Sigmoid colon (tissue), 7 donors: ENCODE measurements around the gene TUBGCP3. TPM values are rescaled to one million over a fixed set of nuclear protein-coding genes. Genes with fewer than 3 reads are reported as not detected.
A peak's percentile ranks its signal among the peaks of the same experiment; 100 is the strongest.

Experiments used
- DNase-seq: peaks from one replicate; pipeline ENCODE4 v3.0.0-alpha.2; 2019
- H3K27ac ChIP-seq, 4 donors: fragments of 200-600 bp; sonication (generic); one replicate each; pipeline ENCODE4 v1.5.1; 2016 to 2019; ENCODE audit warnings: mild to moderate bottlenecking in 1 of 4
- H3K27me3 ChIP-seq, 3 donors: fragments of 200-600 bp; sonication (generic); one replicate each; pipeline ENCODE4 v1.5.1; 2019; ENCODE audit warnings: mild to moderate bottlenecking in 1 of 3
- H3K36me3 ChIP-seq, 4 donors: fragments of 200-600 bp; sonication (generic); one replicate each; pipeline ENCODE4 v1.5.1; 2016 to 2019
- H3K4me1 ChIP-seq, 4 donors: fragments of 200-600 bp; sonication (generic); one replicate each; pipeline ENCODE4 v1.5.1; 2017 to 2019
- H3K4me3 ChIP-seq, 4 donors: fragments of 200-600 bp; sonication (generic); one replicate each; pipeline ENCODE4 v1.5.1; 2017 to 2019; ENCODE audit warnings: mild to moderate bottlenecking in 2 of 4, moderate library complexity in 1 of 4
- H3K9me3 ChIP-seq, 4 donors: fragments of 200-600 bp in 3 of 4; sonication (generic) in 3 of 4; one replicate each; pipeline versions ENCODE4 v1.5.1 to v1.6.1; 2013 to 2019
- EP300 ChIP-seq, 4 donors: sonication (generic); formaldehyde crosslinking; IDR thresholded peaks; one replicate each; pipeline ENCODE4 v1.6.1; 2017; ENCODE audit warnings: antibody characterized with exemption in 4 of 4
- POLR2A ChIP-seq, 2 donors: fragments of 450-650 bp; IDR thresholded peaks; one replicate each; pipeline ENCODE4 v1.6.1; 2016; ENCODE audit warnings: antibody characterized with exemption in 2 of 2, mild to moderate bottlenecking in 2 of 2, moderate library complexity in 2 of 2
- POLR2AphosphoS5 ChIP-seq, 4 donors: sonication (generic); formaldehyde crosslinking; IDR thresholded peaks; one replicate each; pipeline ENCODE4 v1.6.1; 2017; ENCODE audit warnings: antibody characterized with exemption in 4 of 4
- WGBS, 2 donors: extraction: QIAGEN DNeasy Blood & Tissue Kit; methylation state at CpG; one replicate each; pipeline ENCODE4 v1.1.7; 2013; 5-methylcytosine and 5-hydroxymethylcytosine counted together
- intact Hi-C: fragments of 100-400 bp; cut with DNase I; formaldehyde crosslinking; loops from one replicate; pipeline ENCODE4 v1.15.1; 2023
- polyA plus RNA-seq, 3 donors: library from polyadenylated mRNA; stranded (reverse); fragments of 200-250 nt; gene quantifications; one replicate each; pipeline ENCODE4 v1.2.3, GENCODE V29; 2013
- total RNA-seq, 4 donors: library from RNA; depleted of rRNA; stranded (reverse); fragments of >200 nt; gene quantifications; one replicate each; pipeline ENCODE4 v1.1.0, GENCODE V29; 2016
- TF ChIP-seq, protein P1 (sequence below), 4 experiments: fragments of 450-650 bp in 3 of 4; fragments of 200-600 bp in 1 of 4; IDR thresholded peaks; one replicate each; pipeline ENCODE4 v1.5.1; 2016 to 2019; ENCODE audit warnings: antibody characterized with exemption in 4 of 4, mild to moderate bottlenecking in 3 of 4, moderate library complexity in 2 of 4
- donor health status: healthy with polysubstance abuse.
- donor health status: Bipolar disorder and iron deficiency.
- donor health status: healthy.

The TUBGCP3 gene
- total and polyA plus RNA-seq, 7 donors, result 7.2 to 33.5 (median 23.8) TPM

GRCh38 chr13:112513761-112514160 is 74.2 kb downstream of the TUBGCP3 start:
- WGBS, 2 donors, result 89 to 92% methylated on average over 6 of the region's 6 CpGs
- Histone ChIP-seq H3K27me3 (no peaks in the 10 kb centered on the region), H3K4me1 (no peaks in the 10 kb centered on the region), H3K27ac (no peak overlapping the region), H3K4me3 (no peak overlapping the region), H3K9me3 (no peaks in the 10 kb centered on the region), H3K36me3 (peaks cover 0 to 73% (median 25%) of the 10 kb centered on the region in 4 donors)
- DNase-seq, result no peak
- TF ChIP-seq EP300 (IDR thresholded peaks at IDR 0.05), result no peak
- TF ChIP-seq POLR2AphosphoS5 (IDR thresholded peaks at IDR 0.05), result no peak
- TF ChIP-seq POLR2A (IDR thresholded peaks at IDR 0.05), result no peak
- TF ChIP-seq, protein P1, sequence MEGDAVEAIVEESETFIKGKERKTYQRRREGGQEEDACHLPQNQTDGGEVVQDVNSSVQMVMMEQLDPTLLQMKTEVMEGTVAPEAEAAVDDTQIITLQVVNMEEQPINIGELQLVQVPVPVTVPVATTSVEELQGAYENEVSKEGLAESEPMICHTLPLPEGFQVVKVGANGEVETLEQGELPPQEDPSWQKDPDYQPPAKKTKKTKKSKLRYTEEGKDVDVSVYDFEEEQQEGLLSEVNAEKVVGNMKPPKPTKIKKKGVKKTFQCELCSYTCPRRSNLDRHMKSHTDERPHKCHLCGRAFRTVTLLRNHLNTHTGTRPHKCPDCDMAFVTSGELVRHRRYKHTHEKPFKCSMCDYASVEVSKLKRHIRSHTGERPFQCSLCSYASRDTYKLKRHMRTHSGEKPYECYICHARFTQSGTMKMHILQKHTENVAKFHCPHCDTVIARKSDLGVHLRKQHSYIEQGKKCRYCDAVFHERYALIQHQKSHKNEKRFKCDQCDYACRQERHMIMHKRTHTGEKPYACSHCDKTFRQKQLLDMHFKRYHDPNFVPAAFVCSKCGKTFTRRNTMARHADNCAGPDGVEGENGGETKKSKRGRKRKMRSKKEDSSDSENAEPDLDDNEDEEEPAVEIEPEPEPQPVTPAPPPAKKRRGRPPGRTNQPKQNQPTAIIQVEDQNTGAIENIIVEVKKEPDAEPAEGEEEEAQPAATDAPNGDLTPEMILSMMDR (IDR thresholded peaks at IDR 0.05), result no peak
- intact Hi-C loops, result loop anchor here (10.0 kb wide), 1 partner anchor 91 kb away; no protein-coding TSS in a partner anchor

GRCh38 chr13:112510987-112511685 is 76.8 kb downstream of the TUBGCP3 start:
- Histone ChIP-seq H3K4me3 (no peak overlapping the region), H3K36me3 (peaks cover under 1 to 66% (median 5%) of the 10 kb centered on the region in 4 donors), H3K27me3 (no peaks in the 10 kb centered on the region), H3K9me3 (no peaks in the 10 kb centered on the region), H3K27ac (no peak overlapping the region), H3K4me1 (no peaks in the 10 kb centered on the region)
- intact Hi-C loops, result loop anchor here (10.0 kb wide), 1 partner anchor 94 kb away; no protein-coding TSS in a partner anchor
- WGBS, 2 donors, result 91 to 92% methylated on average over 10 of the region's 10 CpGs
- TF ChIP-seq POLR2AphosphoS5 (IDR thresholded peaks at IDR 0.05) (no peak), EP300 (IDR thresholded peaks at IDR 0.05) (no peak)
- no peak for DNase-seq

DNA sequence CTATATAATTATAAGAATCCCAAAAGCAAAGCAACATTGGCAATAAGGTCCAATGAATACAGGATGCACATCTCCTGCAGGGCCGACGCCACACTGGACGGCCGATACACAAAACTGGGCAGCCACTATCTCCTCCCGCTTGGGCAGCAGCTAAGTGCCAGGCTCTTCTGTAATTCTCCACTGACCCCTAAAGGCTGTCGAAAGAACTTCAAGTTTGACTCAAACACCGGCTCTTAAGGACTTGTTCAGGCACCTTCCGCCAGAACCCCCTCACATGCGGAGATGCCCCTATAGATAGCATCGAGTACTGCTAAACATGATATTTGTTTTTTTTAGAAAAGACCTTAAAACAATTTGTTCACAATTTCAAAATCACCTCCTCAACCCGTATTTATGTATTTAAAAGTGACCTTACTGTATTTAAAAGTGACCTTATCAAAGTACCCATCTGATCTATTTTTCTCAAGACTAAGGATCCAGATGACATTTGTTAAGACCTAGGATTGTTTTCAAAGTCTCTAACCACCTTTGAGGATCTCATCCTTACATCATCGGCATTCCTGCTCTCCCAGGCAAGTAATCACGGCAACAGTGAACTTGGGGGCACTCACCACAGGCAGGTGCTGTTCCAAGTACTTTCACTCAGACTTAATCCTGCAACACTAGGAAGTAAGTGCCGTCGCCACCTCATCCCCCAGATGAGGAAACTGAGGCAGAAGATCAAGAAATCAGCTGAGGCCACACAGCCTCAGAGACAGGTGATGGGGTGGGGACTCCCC is 77.8 kb downstream of the TUBGCP3 start:
- intact Hi-C loops, result loop anchor here (10.0 kb wide), 1 partner anchor 95 kb away; no protein-coding TSS in a partner anchor
- TF ChIP-seq POLR2A (IDR thresholded peaks at IDR 0.05) (no peak), EP300 (IDR thresholded peaks at IDR 0.05) (no peak), POLR2AphosphoS5 (IDR thresholded peaks at IDR 0.05) (no peak)
- TF ChIP-seq, protein P1 (IDR thresholded peaks at IDR 0.05), result peak in 3 of 4 experiments; percentile 25 to 33 (median 27)
- H3K9me3 ChIP-seq, result no peaks in the 10 kb centered on the region
- no peak for DNase-seq
- H3K4me1 ChIP-seq, result no peaks in the 10 kb centered on the region
- H3K27ac ChIP-seq, result no peak overlapping the region
- no peak overlapping the region for H3K4me3 ChIP-seq
- no peaks in the 10 kb centered on the region for H3K27me3 ChIP-seq
- peaks cover 0 to 66% (median 3%) of the 10 kb centered on the region in 4 donors for H3K36me3 ChIP-seq
- 80 to 85% methylated on average over 15 of the region's 15 CpGs for WGBS, 2 donors

DNA sequence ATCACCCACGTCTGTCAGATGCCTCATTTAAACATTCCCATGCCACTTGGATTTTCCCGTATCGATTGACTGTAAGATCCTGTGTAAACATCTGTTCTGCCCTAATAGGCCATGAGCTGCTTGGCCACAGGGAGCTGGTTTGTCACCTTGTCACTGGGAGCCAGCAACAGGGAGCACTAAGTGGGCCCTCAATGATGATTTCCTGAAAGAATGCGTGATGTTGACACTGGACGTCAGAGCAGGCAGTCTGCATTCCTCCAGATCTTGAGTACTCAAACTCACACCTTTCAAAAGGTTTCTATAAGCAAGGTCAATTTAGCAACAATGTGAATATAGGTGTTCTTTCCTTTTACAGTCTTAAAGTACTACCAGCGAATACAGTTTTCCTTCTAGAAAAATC is 78.8 kb downstream of the TUBGCP3 start:
- H3K27ac ChIP-seq, result no peak overlapping the region
- no peaks in the 10 kb centered on the region for H3K27me3 ChIP-seq
- no peaks in the 10 kb centered on the region for H3K9me3 ChIP-seq
- intact Hi-C loops, result no loop called here
- 87 to 88% methylated on average over 6 of the region's 6 CpGs for whole genome bisulfite sequencing, 2 donors
- no peak overlapping the region for H3K4me3 ChIP-seq
- H3K36me3 ChIP-seq, result peaks cover 0 to 66% (median 4%) of the 10 kb centered on the region in 4 donors
- no peaks in the 10 kb centered on the region for H3K4me1 ChIP-seq
- DNase-seq, result no peak
- TF ChIP-seq POLR2AphosphoS5 (IDR thresholded peaks at IDR 0.05) (no peak), POLR2A (IDR thresholded peaks at IDR 0.05) (no peak), EP300 (IDR thresholded peaks at IDR 0.05) (no peak)
- TF ChIP-seq, protein P1 (IDR thresholded peaks at IDR 0.05), result no peak

- no peaks in the 10 kb centered on the region for H3K9me3 ChIP-seq
- no peak overlapping the region for H3K27ac ChIP-seq
- H3K4me3 ChIP-seq, result no peak overlapping the region
- no peaks in the 10 kb centered on the region for H3K27me3 ChIP-seq
- no peak for DNase-seq
- 92 to 93% methylated on average over 8 of the region's 8 CpGs for WGBS, 2 donors
- TF ChIP-seq POLR2A (IDR thresholded peaks at IDR 0.05) (no peak), EP300 (IDR thresholded peaks at IDR 0.05) (no peak), POLR2AphosphoS5 (IDR thresholded peaks at IDR 0.05) (no peak)
- TF ChIP-seq, protein P1 (IDR thresholded peaks at IDR 0.05), result no peak
- intact Hi-C loops, result no loop called here
- H3K4me1 ChIP-seq, result no peaks in the 10 kb centered on the region
- peaks cover 11 to 79% (median 13%) of the 10 kb centered on the region in 4 donors for H3K36me3 ChIP-seq
Observed at GRCh38 chr13:112506046-112506445, 81.9 kb downstream of the TUBGCP3 start.
